Inflammatory macrophage treated with lipopolysaccharide for 4 hours (primary cell): ENCODE measurements around the gene HIPK2.

Experiments
- DNase-seq: peaks from one replicate; pipeline ENCODE4 v3.0.0-alpha.2; 2020

The HIPK2 gene

DNA sequence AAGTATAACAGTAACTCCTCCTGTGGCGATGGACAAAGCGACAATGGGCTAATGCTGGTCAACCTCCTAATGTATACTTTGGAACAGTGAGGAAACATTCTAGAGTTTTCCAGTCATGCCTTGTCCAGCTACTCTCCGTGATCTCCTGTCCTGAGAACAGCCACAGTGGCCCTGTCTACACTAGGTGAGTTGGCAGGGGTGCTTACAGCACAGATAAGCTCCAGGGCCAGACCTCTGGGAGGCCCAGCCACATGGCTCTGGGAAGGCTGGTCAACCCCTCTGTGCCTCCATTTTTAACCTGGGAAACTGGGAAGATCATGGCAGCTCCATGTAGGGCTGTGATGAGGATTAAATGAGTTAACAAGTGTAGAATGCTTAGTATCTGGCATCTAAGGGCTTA is 197.4 kb downstream of the HIPK2 start:
- no peak for DNase-seq

DNA sequence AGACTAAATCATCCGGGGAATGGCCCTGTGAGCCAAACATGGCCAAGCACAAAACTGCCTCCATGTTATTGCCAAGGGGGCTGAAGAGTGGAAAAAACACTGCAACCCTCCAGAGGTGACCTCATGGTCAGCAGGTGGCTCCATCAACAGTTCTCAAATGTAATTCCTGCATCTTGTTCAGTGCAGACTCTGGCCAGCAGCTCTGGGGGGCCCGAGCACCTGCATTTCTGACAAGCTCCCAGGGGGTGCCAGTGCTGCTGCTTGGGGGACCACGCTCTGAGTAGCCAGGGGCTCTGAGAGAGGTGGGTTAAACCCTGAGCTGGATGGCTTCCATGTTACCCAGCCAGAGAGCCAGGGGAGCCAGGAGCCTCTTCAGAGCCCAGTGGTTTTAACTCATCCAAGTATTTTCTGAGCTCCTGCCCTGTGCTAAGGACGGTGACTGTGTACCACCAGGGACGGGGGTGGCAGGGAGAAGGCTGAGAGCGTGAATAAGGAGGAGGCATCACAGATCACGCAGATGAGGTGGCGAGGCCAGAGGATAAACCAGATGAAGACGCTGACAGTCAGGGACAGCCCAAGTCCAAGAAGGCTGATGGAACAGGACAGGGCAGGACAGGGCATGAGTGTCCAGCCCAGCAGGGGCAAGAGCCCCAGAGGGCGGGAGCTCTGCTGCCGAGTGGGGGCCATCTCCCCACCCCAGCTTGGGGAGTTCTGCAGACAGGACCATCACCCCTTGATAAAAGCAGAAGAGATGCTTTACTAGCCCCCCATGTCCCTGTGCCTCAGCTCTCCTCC is 201.4 kb downstream of the HIPK2 start:
- no peak for DNase-seq

DNA sequence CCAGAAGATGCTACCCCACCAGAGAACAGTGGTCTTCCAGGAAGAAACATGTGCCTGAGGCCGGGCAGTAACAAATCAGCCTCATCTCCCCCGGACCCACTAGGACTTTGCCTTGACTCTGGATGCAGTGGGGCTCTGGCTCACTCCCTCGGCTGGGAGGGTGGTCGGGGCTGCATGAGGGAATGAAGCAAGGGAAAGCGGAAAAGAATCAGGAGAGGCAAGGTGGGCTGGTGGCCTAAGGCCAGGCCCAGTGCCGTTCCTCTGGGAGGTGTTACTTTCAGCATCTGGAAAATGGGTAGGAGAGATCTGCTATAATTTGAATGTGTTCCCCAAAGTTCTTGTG is 202.5 kb downstream of the HIPK2 start:
- no peak for DNase-seq

DNA sequence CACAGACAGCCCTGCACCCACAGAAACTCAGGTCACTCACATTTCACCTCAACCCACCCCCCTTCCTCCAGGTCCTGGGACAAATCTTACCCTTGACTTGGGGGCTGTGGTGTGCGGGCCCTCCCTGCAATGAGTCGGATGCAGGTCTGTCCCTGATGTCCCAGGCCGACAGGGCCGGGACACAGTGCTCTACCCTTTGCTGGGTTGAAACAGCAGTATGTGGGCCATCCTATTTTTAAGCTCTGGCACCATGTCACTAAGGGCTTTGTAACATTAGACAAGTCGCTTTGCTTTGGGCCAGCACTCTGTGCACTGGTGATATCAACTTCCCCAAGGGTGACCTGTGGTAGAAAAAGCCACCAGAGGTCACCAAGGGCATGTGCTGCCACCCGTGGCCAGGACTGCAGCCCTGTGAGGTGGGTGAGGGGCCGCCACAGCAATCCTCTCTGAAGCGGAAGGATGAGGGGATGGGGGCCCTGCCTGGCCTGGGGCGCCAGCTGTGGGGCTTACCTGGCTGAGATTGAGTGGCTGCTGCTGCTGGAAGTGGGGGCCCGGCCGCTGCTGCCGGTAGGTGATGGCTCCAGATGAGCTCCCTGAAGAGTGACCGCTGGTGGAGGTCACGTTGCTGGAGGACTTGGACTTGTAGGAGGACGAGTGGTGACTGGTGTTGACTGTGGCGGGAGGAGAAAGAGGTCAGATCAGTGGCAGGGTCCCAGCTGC is 203.0 kb downstream of the HIPK2 start:
- no peak for DNase-seq

DNA sequence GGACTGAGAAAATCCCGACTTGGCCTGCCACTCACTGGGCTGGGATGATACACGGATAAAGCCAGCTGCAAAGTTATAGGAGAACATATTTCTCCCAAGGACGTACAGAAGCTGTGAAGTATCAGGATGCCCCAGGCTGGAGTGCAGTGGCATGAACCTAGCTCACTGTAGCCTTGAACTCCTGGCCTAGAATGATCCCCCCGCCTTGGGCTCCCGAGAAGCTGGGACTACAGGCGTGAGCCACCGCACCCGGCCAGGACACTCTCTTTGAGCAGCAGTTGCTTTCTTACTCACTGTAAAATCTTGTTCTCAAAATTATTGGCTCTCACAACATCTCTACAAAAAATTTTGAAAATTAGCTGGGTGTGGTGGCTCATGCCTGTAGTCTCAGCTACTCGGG is 203.9 kb downstream of the HIPK2 start:
- no peak for DNase-seq

DNA sequence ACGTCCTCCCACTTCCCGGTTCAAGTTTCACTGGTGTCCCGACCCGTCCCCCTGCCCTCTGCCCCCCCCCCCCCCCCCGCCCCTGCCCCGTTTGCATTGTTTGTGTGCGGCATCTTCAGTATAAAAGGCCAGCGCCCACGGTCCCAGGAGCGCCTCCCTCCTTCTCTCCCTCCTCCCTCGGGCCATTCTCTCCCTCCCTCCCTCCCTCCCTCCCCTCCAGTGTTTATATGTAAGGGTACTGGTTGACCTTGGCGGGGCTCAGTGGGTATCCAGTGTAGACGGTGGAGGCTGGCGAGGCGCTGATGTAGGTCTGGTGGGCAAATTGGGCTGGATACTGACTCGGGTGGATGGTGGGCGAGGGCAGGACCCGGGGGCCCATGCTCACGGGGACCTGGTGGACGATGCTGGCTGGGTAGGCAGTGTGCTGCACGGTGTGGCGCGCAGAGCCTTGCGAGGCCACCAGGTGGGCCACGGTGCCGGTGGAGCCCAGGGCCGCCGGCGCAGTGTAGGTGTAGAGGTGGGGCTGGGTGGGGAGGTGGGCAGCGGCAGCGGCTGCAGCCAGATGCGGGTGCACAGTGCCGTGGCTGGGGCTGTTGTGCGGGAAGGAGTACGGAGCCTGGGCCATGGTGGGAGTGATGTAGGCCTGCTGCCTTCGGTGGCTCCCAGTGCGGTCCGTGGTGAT is 205.0 kb downstream of the HIPK2 start:
- no peak for DNase-seq

DNA sequence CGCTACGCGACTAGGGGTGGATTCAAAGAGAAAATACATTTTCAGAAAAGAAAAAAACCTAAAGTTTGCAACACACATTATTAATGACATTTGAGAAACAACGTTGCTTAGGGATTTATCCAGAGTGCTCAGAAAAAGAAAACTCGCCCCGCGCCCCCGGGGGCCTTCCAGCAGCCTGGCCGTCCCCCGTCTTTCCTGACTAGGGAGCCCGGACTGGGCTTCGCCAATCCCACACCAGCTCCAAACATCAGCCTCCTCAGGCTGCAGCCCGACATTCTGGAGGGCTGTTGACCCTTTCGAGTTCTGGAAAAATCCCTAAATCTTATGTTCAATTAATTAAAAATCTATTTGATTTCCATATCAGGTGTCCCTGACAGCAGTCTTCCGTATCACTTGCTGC is 205.7 kb downstream of the HIPK2 start:
- no peak for DNase-seq

DNA sequence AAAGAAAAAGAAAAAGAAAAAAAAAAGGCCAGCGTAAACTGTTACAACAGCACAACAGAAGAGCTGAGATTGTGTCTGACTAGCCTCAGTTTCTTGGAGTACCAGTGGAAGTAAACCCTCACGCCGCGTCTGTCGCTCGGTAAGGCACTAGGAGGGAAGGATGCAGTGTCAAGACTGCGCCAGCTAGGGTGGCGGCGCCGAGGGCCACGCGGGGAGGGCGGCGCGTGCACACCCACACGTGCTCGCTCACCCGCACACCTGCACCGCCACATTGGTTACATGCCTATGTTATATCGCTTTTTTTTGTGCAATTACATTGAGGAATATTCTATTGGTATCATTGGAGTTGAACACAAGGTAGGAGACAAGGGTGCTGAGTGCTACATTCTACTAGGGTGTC is 206.1 kb downstream of the HIPK2 start:
- no peak for DNase-seq

DNA sequence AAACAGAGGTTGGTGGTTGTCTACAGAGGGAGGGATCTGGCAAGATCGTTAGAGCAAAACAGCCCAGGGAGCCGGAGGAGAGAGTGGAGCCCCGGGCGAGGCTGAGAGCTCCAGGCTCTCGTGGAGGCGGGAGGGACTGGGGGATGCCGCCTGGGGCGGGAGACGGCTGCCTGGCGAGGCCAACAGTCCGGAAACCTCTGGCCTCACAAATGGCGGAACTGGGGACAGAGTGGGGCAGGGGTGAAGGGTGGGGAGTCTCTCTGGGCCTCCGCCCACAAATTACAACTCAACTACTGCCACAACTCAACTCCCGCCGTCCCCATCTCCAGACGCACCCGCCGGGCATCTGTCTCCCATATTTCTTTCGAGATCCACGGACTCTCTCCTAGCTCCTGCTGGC is 206.6 kb downstream of the HIPK2 start:
- DNase-seq = no peak

DNA sequence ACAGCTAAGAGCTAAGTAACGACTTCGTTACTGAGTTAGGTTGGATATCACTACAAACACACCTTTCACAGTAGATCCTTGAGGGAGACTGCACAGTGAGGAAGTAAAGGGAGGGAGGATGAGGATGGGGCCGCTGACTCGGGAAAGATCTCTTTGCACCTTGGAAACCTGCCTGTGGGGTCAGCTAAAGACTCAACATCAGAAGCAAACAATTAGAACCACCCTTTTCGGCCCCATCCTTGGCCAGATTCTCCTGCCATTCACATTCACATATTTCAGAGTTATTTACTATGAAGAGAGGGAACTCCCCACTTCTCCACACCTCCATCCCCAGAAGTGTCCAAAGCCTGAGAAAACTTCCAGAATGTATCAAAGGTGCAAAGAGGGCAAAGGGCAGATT is 207.2 kb downstream of the HIPK2 start:
- DNase-seq = no peak

DNA sequence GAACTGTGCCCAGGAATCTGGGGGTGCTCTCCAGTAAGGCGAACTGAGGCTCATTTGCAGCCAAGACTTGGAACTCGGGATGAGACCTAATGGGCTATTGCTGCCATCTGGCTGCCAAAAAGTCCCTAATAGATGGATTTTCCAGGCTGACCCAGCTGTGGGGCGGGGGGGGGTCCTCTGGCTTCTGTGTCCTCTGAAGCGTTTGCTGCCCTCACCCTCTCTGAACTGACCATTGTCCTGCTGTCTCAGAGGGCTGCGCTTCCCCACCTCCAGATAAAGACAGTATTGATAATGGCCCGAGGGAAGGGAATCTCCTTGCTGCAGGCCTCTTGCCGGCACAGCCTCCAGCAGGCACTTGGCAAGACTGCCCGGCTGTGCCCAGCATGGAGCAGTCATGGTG is 207.7 kb downstream of the HIPK2 start:
- no peak for DNase-seq

DNA sequence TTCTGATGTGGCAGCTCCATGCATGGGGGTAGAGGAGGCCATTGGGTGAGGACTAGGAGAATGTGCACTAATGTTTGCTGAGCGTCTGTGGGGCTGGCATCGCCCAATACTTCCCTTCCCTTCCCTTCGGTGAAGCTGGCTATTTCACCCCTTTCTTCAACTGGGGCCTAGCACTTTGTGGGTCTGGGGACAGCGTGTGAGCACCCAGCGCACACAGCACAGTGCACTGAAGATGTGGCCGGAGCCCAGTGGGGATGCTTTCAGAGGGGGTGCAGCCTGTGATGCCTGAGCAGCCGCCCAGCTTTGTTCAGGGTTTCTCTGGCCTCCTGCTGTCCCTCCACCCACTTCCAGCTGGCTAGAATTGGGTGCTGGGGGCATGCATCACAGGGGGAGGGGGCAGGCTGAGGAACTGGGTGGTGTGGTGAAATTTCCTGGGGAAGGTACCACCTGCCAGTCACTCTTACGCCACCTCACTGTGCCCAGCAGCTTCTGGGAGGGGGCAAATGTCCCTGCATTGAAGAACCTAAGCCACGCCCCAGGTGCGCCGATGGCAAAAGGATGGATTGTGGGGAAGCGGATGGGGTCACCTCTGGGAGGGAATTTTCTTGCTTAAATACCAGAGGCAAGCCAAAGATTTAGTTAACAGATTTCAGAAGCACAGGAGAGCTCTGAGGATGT is 208.8 kb downstream of the HIPK2 start:
- DNase-seq = no peak

DNA sequence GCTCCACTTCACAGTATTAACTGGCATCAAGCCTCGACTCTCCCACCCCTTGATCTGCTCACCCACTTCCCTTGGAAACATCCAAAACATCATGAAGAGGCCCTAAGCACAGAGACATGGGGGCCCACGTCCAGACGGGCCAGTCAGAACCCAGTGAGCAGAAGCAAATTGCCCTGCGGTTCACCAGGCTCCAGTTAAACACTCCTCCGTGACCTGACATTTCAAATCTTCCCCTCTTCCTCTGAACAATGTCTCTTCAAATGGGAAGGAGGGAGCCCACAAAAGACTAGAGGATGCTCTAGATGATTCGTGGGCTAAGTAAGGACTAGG is 209.5 kb downstream of the HIPK2 start:
- DNase-seq = no peak

DNA sequence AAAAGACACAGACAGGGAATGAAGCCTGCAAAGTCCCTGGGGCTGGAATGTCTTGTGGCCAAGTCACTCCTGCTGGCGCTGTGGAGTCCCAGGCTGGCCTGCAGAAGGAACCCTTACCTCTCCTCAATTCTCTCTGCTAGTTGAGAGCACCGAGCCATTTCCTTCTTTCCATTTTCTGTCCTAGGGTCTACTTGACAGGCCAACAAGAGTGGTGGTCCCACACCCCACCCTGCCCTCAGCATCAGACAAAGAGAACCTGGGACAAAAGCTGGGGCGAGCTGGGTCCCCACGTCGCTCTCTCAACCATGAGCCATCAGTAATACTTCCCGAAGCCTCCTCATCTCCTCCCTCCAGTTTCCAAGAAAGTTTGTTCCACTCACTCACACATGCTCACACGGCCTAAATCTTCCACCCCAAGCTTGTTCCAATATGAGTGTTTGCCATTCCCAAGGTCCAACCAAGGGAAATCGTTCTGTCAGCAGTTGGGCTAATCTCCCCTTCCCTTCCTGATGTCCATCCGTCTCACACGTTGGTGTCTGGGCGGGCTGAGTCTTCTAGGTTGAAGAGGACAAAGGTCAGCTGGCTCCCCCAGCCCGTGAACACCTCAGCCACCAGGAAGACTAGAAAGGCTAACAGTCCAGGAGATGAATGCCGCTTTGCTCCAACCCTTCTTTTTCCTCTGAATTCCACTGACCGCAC is 210.0 kb downstream of the HIPK2 start:
- no peak for DNase-seq

DNA sequence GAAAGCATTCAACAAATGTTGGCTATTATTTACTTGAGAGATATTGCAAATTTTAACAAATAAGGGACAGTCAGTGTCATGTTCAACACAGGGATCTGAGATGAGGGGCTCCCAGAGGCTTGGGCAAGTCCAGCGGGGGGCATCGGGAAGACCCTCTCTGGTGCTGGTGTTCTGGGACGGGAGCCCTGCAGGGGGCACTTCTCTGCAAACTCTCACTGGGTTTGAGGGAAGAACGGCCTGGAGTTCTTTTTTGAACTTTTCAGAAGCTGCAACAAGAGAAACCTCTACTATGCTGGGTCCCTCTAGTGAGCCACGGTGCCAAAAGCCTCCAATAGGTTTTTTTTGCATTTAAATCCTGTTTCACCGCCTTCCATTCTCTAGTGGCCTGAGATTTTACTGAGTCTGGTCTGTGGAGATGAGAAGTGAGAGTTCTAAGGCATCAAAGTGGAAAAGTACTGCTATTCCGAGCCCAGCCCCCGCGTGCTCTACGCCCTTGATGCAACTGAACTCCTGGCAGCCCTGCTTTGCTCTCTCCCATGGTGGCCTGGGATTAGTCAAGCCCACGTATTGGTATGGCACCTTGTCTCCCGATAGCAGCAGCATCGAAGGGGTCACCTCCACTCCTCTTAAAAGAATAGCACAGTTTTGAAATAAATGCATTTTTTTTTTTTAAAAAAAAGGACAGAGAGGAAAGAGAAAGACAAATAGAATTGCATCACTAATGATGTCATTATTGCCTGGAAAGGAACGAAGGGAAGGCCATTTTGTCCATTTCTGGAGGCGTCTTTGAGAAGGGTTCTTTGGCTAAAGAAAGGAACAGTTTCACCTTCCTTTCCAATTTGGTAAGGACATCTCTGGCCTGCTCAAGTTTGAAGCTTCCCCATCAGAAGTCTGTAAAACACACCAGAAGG is 210.8 kb downstream of the HIPK2 start:
- DNase-seq = no peak

DNA sequence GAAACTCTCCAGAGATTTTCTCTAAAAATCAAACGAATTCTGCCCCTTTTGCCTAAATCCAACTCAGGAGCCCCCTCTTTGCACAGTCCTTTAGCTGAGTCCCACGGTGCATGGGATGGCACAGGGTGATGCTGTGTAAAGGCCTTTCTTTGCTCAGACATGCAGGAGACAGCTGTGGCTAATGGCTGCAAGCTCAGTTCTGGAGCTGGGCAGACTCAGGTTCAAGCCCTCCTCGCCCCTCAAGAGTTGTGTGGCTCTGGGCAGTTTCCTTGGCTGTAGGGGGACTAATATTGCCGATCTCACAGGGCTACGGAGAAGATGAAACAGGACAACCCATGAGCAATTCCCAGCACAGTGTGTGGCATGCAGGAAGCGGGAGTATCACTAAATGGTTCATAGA is 211.7 kb downstream of the HIPK2 start:
- DNase-seq = no peak

DNA sequence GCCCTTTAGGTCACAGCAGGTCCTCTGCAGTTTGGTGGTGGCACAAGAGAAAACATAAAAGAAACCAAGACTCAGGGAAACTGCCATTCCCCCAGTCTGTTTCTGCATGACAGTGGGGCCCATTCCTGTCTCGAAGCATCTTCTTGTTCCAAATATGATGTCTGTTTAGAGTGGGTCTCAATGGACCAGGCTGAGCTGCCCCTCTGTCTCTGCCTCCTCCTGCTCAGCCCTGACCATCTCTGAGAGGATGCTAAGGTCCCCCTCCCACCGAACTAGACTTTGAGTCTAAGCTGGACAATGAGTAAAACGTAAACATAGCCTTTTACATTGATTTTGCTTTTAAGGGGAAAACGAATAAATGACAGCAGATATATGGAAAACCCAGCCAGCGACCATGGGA is 213.9 kb downstream of the HIPK2 start:
- DNase-seq = no peak

DNA sequence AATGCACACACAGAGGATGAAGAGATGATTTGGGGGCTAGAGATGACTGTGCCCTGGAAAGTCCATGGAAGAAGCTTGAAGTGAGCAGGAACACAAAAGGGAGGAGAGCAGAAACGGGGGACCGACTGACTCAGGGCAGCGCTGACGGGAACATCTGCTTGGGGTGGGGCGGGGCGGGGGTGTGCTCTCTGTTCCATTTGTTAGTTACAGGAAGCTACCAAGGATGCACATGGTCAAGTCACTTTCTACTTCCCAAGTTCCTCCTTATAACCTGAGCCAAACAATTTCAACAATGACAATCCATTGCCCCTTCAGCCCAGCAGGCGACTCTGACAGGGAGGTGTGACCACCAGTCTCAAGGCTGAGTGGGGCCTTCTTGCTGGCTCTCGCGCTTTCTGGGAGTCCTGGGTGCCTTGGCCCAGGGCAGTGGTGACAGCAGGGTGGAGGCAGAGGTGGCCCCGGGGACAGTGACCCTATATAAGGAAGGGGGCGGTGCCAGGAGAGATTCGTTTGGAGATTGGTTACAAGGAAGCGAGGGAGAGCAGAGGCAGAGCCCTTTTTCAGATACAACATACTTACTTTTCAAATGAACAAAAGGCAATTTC is 214.7 kb downstream of the HIPK2 start:
- DNase-seq = peak; percentile 36

DNA sequence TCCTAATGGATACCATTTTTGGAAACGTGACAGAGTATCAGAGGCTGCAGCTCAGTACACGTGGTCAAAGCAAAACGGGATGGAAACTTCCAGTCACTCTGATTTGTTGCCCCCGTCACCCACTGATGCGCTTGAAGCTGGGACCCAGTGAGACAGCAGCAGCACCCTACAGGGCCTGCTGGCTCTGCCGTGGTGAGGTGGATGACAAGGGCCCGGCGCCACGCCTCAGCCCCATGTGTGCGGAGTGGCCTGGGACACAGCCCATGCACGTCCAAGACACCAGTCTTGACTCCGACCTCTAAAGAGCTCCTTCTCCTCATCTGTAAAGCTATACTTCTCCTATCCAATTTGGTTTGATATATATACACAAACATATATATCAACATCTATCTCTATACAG is 215.3 kb downstream of the HIPK2 start:
- DNase-seq = no peak

DNA sequence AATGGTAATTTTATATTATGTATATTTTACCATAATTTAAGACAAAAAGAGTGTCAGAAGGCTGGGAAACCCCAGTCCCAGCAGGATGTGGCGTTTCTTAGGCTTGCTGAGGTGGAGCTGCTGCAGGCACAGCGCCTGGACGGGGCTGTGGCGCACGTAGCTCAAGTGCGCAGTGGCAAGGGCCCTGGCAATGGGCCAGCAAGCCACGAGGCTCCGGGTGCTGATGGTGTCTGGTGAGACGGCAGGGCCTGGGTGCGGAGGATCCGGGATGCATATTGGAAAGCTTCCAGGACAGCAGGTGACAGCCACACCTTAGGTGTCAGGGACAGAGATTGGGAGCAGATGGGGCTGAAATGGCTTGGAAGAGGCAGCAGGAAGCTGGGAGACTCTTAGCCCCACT is 217.1 kb downstream of the HIPK2 start:
- DNase-seq = no peak

DNA sequence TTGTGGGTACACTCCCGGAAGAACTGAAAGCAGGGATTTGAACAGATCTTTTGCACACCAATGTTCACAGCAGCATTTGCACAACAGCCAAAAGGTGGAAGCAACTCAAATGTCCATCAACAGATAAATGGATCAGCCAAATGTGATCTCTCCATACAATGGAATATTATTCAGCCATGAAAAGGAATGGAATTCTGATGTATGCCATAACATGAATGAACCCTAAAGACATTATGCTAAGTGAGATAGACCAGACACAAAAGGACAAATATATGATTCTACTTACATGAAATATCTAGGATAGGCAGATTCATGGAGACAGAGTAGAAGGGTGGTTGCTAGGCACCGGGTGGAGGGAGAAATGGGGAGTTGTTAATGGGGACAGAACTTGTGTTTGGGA is 217.6 kb downstream of the HIPK2 start:
- DNase-seq = no peak
